Measurements from ENCODE around the gene TSKS. TPM values are rescaled to one million over a fixed set of nuclear protein-coding genes. Genes with fewer than 3 reads are reported as not detected.
"Not testable (repeated sequence)": the region's sequence is repeated elsewhere in the genome, so short reads cannot be mapped to it uniquely, and the experiment has no call there.

Gene TSKS
- total RNA-seq, 1 donor = not detected

- Histone ChIP-seq H2AFZ (ENCODE audit: low read length) (no peak overlapping the region), H3K4me3 (ENCODE audit: insufficient read depth, low read length) (no peak overlapping the region), H3K36me3 (ENCODE audit: insufficient read depth, low read length) (no peaks in the 10 kb centered on the region), H4K20me1 (ENCODE audit: insufficient read depth, low read length) (no peaks in the 10 kb centered on the region), H3K9me3 (ENCODE audit: low read depth, low read length) (no peaks in the 10 kb centered on the region), H3K27me3 (ENCODE audit: insufficient read depth, low read length) (no peaks in the 10 kb centered on the region), H3K27ac (ENCODE audit: low read depth, low read length) (no peak overlapping the region), H3K4me2 (ENCODE audit: insufficient read depth, low read length) (no peak overlapping the region), H3K79me2 (ENCODE audit: insufficient read depth, low read length) (no peaks in the 10 kb centered on the region), H3K4me1 (ENCODE audit: insufficient read depth, low read length) (no peaks in the 10 kb centered on the region)
- peak; percentile 19 for DNase-seq (ENCODE audit: insufficient read length, low spot score, missing footprints)
- TF ChIP-seq, protein P1, sequence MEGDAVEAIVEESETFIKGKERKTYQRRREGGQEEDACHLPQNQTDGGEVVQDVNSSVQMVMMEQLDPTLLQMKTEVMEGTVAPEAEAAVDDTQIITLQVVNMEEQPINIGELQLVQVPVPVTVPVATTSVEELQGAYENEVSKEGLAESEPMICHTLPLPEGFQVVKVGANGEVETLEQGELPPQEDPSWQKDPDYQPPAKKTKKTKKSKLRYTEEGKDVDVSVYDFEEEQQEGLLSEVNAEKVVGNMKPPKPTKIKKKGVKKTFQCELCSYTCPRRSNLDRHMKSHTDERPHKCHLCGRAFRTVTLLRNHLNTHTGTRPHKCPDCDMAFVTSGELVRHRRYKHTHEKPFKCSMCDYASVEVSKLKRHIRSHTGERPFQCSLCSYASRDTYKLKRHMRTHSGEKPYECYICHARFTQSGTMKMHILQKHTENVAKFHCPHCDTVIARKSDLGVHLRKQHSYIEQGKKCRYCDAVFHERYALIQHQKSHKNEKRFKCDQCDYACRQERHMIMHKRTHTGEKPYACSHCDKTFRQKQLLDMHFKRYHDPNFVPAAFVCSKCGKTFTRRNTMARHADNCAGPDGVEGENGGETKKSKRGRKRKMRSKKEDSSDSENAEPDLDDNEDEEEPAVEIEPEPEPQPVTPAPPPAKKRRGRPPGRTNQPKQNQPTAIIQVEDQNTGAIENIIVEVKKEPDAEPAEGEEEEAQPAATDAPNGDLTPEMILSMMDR (IDR thresholded peaks at IDR 0.05; ENCODE audit: extremely low read depth, low read depth, low read length) = no peak
Measured at GRCh38 chr19:49738268-49738667, 24.8 kb downstream of the TSKS start.

DNA sequence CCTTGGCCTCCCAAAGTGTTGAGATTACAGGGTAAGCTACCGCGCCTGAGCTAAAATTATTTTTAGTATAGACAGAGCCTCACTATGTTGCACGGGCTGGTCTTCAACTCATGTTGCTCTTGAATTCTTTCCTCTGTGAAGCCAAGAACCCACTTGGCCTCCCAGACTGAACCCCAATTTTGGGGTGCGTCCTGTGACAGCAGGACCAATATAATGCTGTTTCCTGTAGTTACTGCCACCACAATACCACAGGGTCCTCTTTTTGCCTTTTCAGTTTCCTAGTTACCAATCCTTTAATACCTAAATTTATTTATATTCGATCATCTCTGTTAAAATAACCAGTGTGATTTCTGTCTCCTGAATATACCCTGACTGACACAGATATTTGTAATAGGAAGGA lies 32.9 kb downstream of the TSKS start:
- Histone ChIP-seq H3K27me3 (ENCODE audit: insufficient read depth, low read length) (no peaks in the 10 kb centered on the region), H2AFZ (ENCODE audit: low read length) (no peak overlapping the region), H3K79me2 (ENCODE audit: insufficient read depth, low read length) (no peaks in the 10 kb centered on the region), H3K4me3 (ENCODE audit: insufficient read depth, low read length) (no peak overlapping the region), H3K27ac (ENCODE audit: low read depth, low read length) (no peak overlapping the region), H3K36me3 (ENCODE audit: insufficient read depth, low read length) (no peaks in the 10 kb centered on the region), H3K4me2 (ENCODE audit: insufficient read depth, low read length) (no peak overlapping the region), H3K9me3 (ENCODE audit: low read depth, low read length) (no peaks in the 10 kb centered on the region), H3K4me1 (ENCODE audit: insufficient read depth, low read length) (peaks cover 5% of the 10 kb centered on the region), H4K20me1 (ENCODE audit: insufficient read depth, low read length) (no peaks in the 10 kb centered on the region)
- TF ChIP-seq, protein P1 (IDR thresholded peaks at IDR 0.05; ENCODE audit: extremely low read depth, low read depth, low read length) = no peak
- DNase-seq (ENCODE audit: insufficient read length, low spot score, missing footprints) = peak; percentile 9

DNA sequence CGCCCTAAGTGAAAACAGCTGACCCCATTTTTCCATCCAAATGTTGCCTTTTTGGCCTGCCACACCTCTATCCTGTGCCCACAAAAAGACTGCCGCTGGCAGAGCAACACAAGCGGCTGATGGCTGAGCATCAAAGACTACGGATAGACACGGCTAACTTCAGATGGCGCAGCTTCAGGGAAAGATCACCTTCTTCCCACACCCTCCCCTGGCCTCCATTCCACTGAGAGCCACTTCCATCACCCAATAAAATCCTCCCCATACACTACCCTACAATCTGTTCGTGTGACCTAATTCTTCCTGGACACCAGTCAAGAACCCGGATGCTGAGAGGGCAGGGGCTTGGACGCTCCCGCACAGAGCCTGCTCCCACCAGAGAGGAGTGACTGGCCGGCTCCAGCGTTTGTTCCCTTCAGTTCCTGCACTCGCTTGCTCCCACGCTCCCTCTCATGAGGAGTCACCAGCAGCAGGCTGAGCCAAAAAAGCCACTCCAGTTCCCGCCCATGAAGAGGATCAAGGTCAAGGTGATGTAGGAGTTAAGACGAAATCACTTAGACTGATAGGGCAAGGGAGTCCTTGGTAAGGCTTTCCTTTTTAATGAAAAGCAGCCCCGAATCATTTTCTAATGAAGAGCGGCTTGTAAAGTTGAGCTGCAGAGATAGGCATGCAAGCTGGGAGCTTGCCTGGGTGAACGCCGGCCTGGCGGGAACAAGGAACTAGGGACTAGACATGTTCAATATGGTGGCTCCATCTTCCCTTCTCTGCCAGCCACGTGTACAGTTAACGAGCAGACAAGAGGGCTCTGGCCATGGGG lies 35.7 kb downstream of the TSKS start:
- H3K4me3 ChIP-seq (ENCODE audit: insufficient read depth, low read length) = no peak overlapping the region

GRCh38 chr19:49719420-49719819 lies 43.7 kb downstream of the TSKS start:
- H3K4me2 ChIP-seq (ENCODE audit: insufficient read depth, low read length); H4K20me1 ChIP-seq (ENCODE audit: insufficient read depth, low read length); H3K36me3 ChIP-seq (ENCODE audit: insufficient read depth, low read length); H2AFZ ChIP-seq (ENCODE audit: low read length); DNase-seq (ENCODE audit: insufficient read length, low spot score, missing footprints); H3K27me3 ChIP-seq (ENCODE audit: insufficient read depth, low read length); H3K4me1 ChIP-seq (ENCODE audit: insufficient read depth, low read length); H3K4me3 ChIP-seq (ENCODE audit: insufficient read depth, low read length); H3K27ac ChIP-seq (ENCODE audit: low read depth, low read length); H3K79me2 ChIP-seq (ENCODE audit: insufficient read depth, low read length); H3K9me3 ChIP-seq (ENCODE audit: low read depth, low read length): not testable (repeated sequence)

More for the DNA sequence above, 35.7 kb downstream of the TSKS start:
- Histone ChIP-seq H3K27me3 (ENCODE audit: insufficient read depth, low read length) (no peaks in the 10 kb centered on the region), H3K27ac (ENCODE audit: low read depth, low read length) (no peak overlapping the region), H3K4me1 (ENCODE audit: insufficient read depth, low read length) (peaks cover 9% of the 10 kb centered on the region), H3K79me2 (ENCODE audit: insufficient read depth, low read length) (no peaks in the 10 kb centered on the region), H4K20me1 (ENCODE audit: insufficient read depth, low read length) (no peaks in the 10 kb centered on the region), H3K9me3 (ENCODE audit: low read depth, low read length) (no peaks in the 10 kb centered on the region), H3K4me2 (ENCODE audit: insufficient read depth, low read length) (peak overlapping the region; percentile 42), H2AFZ (ENCODE audit: low read length) (peak overlapping the region; percentile 6), H3K36me3 (ENCODE audit: insufficient read depth, low read length) (no peaks in the 10 kb centered on the region)
- DNase-seq (ENCODE audit: insufficient read length, low spot score, missing footprints) = peak; percentile 38
- TF ChIP-seq, protein P1 (IDR thresholded peaks at IDR 0.05; ENCODE audit: extremely low read depth, low read depth, low read length) = no peak
